GM23248 (cell line): ENCODE results near the gene RANBP10.

Source experiments
- EZH2 ChIP-seq: fragments of 200-600 bp; sonication (generic); IDR thresholded peaks from 2 replicates; pipeline ENCODE4 v1.6.1; 2018; ENCODE audit warnings: antibody characterized with exemption, mild to moderate bottlenecking; ENCODE audit not compliant: insufficient read depth, poor library complexity, severe bottlenecking
- EZH2phosphoT487 ChIP-seq: fragments of 200-600 bp; sonication (generic); IDR thresholded peaks from 2 replicates; pipeline ENCODE4 v1.6.1; 2018; ENCODE audit warnings: antibody characterized with exemption, moderate library complexity, mild to moderate bottlenecking, low read depth; ENCODE audit not compliant: insufficient read depth

GRCh38 chr16:67762385-67762784, 44.0 kb downstream of the RANBP10 start:
- no peak for TF ChIP-seq EZH2
- TF ChIP-seq EZH2phosphoT487, result no peak
